Inflammatory macrophage (primary cell): ENCODE data around the gene PCDHGA7.
"Not testable (repeated sequence)": the region's sequence is repeated elsewhere in the genome, so short reads cannot be mapped to it uniquely, and the experiment has no call there.

Source experiments
- DNase-seq, 2 donors: peaks; one replicate each; pipeline ENCODE4 v3.0.0-alpha.2; 2020 to 2022

Gene PCDHGA7

DNA sequence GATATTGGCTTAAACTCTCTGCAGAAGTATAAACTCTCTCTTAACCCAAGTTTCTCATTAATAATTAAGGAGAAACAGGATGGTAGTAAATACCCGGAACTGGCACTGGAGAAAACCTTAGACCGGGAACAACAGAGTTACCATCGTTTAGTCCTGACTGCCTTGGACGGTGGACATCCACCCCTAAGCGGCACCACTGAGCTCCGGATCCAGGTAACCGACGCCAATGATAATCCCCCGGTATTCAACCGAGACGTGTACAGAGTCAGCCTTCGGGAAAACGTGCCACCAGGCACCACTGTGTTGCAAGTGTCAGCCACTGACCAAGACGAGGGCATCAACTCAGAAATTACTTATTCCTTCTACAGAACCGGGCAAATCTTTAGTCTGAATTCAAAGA, 16.1 kb downstream of the PCDHGA7 start:
- no peak for DNase-seq

DNA sequence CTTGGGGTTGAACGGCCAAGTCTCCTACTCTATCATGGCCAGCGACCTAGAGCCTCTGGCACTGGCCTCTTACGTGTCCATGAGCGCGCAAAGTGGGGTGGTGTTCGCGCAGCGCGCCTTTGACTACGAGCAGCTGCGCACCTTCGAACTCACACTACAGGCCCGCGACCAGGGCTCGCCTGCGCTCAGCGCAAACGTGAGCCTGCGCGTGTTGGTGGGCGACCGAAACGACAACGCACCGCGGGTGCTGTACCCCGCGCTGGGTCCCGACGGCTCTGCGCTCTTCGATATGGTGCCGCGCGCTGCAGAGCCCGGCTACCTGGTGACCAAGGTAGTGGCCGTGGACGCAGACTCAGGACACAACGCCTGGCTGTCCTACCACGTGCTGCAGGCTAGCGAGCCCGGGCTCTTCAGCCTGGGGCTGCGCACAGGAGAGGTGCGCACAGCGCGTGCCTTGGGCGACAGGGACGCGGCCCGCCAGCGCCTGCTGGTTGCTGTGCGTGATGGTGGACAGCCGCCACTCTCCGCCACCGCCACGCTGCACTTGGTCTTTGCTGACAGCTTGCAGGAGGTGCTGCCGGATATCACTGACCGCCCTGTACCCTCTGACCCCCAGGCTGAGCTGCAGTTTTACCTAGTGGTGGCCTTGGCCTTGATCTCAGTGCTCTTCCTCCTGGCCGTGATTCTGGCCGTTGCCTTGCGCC, 17.2 kb downstream of the PCDHGA7 start:
- no peak for DNase-seq

DNA sequence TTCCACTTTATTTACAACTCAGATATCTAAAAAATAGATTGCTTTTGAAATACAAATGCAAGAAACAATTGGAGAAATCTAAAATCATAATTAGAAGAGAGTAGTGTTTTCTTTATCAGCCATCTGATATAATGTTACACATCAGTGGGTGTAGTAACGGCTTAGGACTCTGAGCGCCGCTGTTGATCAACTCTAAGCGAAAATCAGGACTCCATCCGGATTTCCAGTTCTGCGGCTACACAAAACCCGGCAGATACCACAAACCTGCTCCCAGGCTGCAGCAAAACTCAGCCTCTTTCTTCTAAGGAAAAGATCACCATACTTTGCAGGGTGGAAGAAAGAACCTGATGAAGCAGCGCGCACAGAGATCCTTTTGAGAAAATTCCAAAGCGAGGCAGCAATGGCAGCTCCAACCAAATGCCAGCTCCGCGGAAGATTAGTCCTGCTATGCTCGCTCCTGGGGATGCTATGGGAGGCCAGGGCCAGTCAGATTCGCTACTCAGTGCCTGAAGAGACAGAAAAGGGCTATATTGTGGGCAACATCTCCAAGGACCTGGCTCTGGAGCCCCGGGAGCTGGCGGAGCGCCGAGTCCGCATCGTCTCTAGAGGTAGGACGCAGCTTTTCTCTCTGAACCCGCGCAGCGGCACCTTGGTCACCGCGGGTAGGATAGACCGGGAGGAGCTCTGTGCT, 20.2 kb downstream of the PCDHGA7 start, which contains the start of gene PCDHGA9:
TSS of gene PCDHGA9 (plus strand) at position 226 of the 691 bp plus-strand sequence. CDS start at position 401, 175 bp downstream.
- DNase-seq: peak in 1 of 2 donors; percentile 33

GRCh38 chr5:141403387-141403786, 20.8 kb downstream of the PCDHGA7 start:
- no peak for DNase-seq

DNA sequence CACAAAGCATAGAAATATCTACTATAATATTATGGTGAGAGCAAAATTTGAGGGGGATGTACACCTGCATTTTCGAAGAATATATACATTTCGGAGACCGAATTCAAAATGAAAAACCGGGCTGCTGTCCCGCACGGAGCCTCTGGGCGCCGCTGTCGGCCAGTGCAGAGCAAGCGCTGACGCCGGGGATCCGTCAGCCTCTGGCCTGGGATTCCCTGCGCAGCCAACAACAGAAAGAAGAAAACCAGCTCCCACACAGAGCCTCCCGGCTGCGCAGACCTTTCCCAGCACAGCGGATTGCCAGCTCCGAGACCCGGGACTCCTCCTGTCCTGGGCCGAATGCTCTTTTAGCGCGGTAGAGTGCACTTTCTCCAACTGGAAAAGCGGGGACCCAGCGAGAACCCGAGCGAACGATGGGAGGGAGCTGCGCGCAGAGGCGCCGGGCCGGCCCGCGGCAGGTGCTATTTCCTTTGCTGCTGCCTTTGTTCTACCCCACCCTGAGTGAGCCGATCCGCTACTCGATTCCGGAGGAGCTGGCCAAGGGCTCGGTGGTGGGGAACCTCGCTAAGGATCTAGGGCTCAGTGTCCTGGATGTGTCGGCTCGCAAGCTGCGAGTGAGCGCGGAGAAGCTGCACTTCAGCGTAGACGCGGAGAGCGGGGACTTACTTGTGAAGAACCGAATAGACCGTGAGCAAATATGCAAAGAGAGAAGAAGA, 25.4 kb downstream of the PCDHGA7 start, which contains the start of gene PCDHGB6:
TSS of gene PCDHGB6 (plus strand) at position 232 of the 716 bp plus-strand sequence. CDS start at position 414, 182 bp downstream.
- peak; percentile 38 to 63 for DNase-seq

- DNase-seq: no peak
Observed at GRCh38 chr5:141409598-141410306, 27.2 kb downstream of the PCDHGA7 start.

DNA sequence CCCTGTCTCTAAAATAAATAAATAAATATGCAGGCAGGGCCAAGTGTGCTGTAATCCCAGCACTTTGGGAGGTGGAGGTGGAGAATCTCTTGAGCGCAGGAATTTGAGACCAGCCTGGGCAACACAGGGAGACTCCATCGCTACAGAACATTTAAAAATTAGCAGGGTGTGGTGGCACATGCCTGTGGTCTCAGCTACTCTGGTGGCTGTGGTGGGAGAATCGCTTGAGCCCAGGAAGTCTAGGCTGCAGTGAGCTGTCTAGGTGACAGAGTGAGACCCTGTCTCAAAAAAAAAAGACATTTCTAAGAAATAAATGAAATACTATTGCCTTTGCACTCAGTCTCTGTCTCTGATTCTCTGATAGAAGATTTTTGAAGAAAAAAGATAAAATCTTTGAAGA, 29.0 kb downstream of the PCDHGA7 start:
- DNase-seq: no peak

- peak; percentile 57 to 73 for DNase-seq
Observed at GRCh38 chr5:141412854-141413539, 30.5 kb downstream of the PCDHGA7 start, which contains the start of gene PCDHGA10. TSS of gene PCDHGA10 (plus strand) at chr5:141412987. CDS start at chr5:141413176, 189 bp downstream.

- no peak for DNase-seq
Observed at GRCh38 chr5:141413540-141414069, 31.1 kb downstream of the PCDHGA7 start.

GRCh38 chr5:141414548-141415274, 32.2 kb downstream of the PCDHGA7 start:
- not testable (repeated sequence) for DNase-seq

- DNase-seq: not testable (repeated sequence)
Observed at GRCh38 chr5:141415275-141415618, 32.7 kb downstream of the PCDHGA7 start.

GRCh38 chr5:141417494-141418172, 35.1 kb downstream of the PCDHGA7 start, which contains the start of gene PCDHGB7:
TSS of gene PCDHGB7 (plus strand) at chr5:141417677. CDS start at chr5:141417860, 183 bp downstream.
- peak; percentile 74 to 87 for DNase-seq

GRCh38 chr5:141419074-141419880, 36.7 kb downstream of the PCDHGA7 start:
- DNase-seq: no peak

- DNase-seq: peak; percentile 72 to 77
Observed at GRCh38 chr5:141420855-141421488, 38.4 kb downstream of the PCDHGA7 start, which contains the start of gene PCDHGA11. TSS of gene PCDHGA11 (plus strand) at chr5:141421051. CDS start at chr5:141421228, 177 bp downstream.

GRCh38 chr5:141421489-141421855, 38.9 kb downstream of the PCDHGA7 start:
- DNase-seq: no peak

- DNase-seq: no peak
Observed at GRCh38 chr5:141422742-141423291, 40.3 kb downstream of the PCDHGA7 start.

- DNase-seq: no peak
Observed at GRCh38 chr5:141427783-141428426, 45.4 kb downstream of the PCDHGA7 start.
